NCI-H2029 (cell line): ENCODE measurements around the gene DNASE1L1.

Experiments used
- DNase-seq: peaks from one replicate; lab custom pipeline; 2025; lab: John Stamatoyannopoulos, UW

DNASE1L1 gene, protein sequence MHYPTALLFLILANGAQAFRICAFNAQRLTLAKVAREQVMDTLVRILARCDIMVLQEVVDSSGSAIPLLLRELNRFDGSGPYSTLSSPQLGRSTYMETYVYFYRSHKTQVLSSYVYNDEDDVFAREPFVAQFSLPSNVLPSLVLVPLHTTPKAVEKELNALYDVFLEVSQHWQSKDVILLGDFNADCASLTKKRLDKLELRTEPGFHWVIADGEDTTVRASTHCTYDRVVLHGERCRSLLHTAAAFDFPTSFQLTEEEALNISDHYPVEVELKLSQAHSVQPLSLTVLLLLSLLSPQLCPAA

DNA sequence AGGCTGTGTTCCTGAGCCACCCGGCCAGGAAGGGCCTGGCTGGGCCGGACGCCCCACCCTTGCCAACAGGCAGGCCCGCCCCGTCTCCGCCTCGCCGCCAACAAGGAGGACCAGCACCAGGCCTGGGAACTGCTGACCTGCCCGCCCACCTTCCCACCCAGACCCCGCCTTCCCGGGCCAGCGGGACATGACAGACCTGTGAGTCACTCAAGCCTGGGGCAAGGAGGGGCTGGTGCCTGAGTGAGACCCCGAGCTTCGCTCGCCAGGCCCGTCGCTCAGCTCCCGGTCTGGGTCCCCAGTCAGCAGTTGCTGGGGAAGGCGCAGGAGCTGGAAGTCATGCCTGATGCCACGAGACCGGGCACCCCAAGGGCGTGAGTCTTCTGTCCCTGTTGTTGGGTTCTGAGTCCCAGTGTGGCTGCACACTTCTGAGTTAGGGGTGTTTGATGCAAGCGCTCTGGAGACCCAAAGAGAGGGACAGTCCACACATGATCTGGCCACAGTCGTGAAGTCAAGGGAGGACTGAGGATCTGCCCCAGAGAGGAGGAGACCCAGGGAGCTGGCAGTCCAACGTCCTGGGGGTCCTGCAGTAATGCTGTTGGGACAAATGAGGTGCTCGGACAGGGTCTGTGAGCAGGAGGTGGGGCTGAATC, at the start of gene DNASE1L1:
DNASE1L1 (minus strand) TSS at position 33 of the 650 bp plus-strand sequence. CDS start 3,686 bp downstream, outside the sequence.
- no peak for DNase-seq

DNA sequence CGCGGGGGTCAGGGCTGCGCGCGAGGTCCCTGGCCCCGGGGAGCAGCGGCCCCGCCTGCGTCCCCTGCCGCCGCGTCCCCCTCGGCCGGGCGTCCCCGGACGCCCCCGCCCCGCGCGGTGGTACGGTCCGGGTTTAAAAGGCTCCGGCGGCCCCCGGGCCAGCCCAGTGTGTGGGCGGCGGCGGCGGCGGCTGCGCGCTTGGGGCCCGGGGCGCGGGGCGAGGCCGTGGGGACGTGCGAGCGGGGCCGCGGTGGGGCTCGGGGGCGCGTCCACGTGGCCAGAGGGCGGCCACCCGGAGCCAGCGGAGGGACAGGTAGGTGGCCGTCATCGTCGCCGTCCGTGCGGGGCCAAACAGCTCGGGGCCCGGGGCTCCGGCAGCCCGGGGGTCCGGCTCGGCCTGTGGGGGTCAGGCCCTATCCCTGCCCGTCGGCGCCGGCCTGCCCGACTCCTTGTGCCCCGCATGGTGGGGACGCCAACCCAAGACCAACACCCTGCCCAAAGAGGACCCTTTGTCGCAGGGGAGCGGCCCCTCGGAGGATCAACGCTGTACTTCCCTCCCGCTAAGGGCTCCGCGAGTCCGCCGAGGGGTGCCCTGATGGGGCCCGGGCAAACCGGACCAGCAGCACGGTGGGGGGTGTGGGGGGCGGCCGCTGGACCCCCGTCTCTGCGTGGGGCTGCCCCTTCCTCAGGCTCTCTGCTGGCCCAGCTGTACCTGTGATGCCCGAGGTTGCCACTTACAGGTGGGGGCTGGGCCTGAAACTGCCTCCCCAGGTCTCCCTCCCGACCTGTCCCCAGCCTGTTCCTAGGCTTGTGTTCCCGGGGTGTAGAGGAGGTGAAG, 49.3 kb upstream of the DNASE1L1 start, which contains the start of gene PLXNA3:
PLXNA3 (plus strand) TSS at position 166 of the 838 bp plus-strand sequence. CDS start 1,903 bp downstream, outside the sequence.
- DNase-seq: no peak

DNA sequence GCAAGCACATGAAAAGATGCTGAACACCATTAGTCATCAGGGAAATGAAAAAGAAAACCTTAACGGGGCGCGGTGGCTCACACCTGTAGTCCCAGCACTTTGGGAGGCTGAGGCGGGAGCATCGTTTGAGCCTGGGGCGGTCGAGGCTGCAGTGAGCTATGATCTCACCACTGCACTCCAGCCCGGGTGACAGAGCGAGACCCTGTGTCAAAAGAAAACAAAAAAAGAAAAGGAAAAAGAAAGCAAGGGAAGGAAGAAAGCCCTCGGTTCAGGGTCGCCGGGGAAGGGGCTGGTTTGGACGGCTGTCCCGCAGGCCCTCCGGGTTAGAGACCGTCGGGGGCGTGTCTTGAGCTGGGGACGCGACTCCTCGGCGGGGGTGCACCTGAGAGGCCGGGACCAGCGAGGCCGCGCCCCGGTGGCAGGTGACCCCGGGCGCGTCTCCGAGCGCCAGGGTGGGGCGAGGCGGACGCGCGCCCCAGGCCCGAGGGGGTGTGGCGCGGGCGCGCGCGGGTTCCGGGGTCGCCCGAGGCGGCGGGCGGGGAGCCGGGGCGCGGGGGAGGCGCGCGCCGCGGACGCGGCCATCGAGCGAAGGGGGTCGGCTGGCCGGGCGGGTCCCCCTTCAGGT, 48.5 kb upstream of the DNASE1L1 start:
- DNase-seq: peak; percentile 17

DNA sequence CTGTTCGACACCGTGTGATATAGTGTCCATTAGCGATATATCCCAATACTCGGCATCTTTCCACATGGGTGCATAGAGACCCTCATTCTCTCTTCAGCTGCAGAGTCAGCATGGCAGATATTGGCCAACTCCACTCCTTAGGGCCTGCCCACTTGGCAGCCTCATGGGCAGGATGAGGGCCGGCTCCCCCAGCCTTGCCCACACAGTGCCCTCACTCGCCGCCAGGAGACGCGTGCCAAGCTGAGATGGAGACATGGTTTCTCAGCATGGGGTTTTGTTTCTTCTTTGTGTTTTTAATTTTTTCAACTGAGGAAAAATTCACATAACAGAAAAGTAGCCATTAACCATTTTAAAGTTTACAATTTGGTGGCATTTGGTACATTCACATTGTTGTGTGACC, 43.8 kb upstream of the DNASE1L1 start:
- DNase-seq: no peak

DNA sequence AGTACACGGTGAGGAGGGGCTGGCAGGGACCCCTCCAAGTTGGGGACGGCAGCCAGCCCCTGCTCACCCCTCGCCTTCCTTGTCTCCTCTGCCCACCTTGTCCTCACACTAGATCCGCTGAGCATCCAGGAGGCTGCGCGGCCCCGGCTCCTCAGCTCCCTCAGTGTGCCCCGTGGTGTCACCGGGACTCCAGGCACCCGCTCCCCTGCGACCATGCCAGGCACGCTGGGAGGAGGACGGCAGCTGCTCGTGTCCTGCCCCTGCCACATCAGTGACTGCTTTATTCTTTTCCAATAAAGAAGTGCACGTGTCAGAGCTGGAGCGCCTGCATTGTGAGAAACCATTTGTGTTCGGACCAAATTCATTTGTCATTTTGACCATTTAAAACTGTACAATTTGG, 41.3 kb upstream of the DNASE1L1 start:
- no peak for DNase-seq

DNA sequence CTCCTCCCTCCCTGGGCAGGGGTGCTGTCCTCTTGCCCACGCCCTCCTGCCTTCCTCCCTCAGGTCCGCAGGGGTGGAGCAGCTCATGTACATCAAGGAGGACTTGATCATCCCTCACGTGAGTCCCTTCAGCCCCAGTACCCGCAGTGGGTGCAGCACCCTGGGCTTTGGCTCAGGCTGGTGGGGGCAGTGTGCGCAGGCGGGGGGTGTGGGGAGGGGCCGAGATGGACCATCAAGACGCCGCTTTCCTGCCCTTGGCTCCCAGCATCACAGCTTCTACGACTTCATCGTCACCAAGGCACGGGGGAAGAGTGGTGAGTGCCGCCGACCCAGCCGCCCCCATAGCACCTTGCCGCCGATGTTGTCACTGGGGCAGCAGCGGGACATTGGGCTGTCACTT, 40.6 kb upstream of the DNASE1L1 start:
- no peak for DNase-seq

DNA sequence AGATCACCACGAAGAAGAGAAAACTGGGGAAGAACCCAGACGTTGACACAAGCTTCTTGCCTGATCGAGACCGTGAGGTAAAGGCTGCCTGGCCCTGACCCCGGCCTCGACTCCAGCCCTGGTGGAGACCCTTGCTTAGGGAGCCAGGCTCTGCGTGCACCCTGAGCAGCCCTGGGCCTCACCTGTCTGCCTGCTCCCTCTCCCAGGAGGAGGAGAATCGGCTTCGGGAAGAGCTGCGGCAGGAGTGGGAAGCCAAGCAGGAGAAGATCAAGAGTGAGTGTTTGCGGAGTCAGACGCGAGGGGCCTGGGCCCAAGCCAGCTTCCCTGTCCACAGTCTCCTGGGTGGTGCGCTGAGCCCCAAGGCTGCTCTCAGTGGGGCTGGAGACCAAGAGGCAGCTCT, 39.4 kb upstream of the DNASE1L1 start:
- DNase-seq: no peak

DNA sequence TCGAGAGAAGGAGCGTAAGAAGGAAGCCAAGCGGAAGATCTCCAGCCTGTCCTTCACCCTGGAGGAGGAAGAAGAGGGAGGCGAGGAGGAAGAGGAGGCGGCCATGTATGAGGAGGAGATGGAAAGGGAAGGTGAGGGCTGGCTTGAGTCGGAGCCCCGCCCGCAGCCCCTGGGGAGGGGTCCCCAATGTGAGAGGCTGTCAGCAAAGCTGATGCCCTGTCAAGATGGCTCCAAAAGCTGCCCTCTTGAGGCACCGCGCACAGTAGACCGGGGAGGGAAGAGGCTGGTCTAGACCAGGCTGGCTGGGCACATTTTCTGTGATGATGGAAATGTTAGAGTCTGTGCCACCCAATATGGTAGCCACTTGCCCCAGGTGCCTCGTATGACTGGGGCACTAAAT, 37.4 kb upstream of the DNASE1L1 start:
- no peak for DNase-seq

DNA sequence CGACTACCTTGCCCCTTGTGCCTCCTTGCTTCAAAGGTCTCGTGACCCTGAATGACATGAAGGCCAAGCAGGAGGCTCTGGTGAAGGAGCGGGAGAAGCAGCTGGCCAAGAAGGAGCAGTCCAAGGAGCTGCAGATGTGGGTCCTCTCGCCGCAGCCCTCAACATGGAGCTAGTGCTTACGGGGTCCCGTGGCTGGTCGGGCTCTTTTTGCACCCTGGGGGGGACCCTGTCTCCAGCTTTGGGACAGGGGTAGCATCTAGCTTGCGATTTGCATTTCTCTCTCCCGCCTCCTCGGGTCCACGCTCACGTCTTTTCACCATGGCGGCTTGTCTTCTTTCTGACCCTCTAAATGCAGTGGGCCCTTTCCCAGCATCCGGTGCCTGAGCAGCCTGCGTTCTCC, 36.7 kb upstream of the DNASE1L1 start:
- DNase-seq: no peak

DNA sequence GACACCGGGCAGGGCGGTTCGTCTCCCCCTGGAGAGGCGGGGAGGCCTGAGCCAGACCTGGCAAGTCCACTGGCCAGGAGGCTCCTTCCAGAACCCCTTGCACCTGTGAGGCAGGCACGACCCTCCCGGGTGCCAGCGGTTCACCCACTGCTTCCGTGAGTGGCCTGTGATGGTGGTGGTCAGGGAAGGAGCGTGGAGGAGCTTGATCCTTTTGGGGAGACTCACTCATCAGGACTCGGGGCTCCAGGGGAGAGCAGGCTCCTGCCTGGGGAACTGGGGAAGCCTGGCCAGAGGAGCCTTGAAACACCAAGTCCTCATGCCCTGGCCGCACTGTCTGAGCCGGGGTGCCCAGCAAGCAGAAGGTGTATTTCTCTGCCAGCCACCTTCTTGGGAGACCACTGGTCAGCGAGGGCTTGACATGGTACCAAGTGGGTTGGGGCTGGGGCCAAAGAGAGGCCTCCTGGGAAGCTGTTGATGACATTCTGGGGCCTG, 35.7 kb upstream of the DNASE1L1 start:
- DNase-seq: no peak

DNA sequence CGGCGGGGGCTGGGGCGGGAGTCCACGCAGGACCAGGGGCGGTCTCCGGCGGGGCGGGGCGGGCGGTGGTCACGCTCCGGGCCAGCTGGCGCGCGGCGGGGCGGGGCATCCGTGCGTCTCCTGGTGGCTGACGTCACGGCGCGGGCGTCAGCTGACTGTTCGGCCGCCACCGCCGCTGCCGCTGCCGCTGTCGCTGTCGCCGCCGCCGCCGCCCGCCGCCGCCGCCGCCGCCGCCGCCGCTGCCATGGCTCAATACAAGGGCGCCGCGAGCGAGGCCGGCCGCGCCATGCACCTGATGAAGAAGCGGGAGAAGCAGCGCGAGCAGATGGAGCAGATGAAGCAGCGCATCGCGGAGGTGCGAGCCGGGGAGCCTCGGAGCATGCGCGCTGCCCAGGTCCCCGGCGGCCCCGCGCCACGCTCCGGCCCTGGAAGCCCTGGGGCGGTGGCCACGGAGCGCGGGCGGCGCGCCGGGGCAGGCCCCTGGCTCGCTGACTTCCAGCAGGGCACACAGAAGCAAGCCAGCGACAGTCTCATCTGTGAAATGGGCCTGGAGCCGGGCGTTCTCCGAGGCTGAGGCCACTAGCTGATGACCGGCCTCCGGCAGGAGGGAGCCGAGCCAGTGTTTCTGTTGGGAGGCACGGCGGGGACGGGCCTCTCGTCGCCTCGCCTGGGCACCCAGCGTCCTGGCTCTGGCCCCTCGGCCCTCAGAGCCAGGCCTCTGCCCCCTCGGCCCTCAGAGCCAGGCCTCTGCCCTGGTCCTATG, 35.1 kb upstream of the DNASE1L1 start, which contains the start of gene FAM50A:
FAM50A (plus strand) TSS at position 150 of the 763 bp plus-strand sequence; CDS start at position 245, 95 bp downstream.
- peak; percentile 36 for DNase-seq

DNA sequence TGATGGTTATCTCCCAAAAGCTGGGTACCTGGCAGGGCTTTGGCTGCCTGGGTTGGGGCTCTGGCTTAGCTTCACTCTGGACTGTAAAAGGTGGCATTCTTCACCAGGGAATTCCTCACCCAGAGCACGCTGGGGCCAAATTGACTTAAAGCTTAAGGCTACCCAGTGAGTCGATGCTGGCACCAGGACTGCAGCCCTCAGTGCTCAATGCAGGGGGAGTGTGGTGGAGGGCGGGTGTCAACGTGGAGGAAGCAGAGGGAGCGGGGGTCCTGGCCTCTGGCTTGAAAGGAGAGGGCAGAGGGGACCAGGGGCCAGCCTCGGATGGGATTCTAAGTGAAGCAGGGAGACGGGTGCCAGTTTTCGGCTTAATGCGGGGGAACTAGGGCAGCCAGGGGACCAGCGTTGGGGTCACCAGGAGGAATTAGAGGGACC, 34.4 kb upstream of the DNASE1L1 start:
- no peak for DNase-seq

DNA sequence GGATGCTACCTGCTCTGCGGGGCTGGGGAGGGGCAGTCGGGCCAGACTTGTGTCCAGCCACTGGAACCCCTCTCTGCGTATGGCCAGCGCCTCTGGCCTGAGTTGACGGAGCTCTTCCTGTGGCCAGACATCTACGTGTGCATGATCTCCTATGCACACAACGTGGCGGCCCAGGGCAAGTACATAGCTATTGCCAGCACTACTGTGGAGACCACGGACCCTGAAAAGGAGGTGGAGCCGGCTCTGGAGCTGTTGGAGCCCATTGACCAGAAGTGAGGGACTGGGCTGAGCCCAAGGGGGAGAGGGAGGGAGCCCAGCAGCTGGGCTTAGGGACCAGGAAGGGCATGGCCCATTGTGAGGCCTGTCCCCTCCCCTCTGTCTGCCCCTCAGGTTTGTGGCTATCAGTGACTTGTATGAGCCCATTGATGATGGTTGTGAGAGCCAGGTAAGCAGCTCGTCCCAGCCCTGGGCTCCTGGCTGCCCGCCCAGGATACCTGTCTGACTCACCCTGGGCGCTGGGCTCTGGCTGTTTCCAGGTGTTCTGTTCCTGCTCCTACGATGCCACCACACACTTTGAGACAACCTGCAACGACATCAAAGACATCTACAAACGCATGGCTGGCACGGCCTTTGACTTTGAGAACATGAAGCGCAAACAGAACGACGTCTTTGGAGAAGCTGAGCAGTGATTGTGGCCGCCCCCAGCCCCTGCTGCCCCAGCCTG, 33.1 kb upstream of the DNASE1L1 start:
- no peak for DNase-seq

DNA sequence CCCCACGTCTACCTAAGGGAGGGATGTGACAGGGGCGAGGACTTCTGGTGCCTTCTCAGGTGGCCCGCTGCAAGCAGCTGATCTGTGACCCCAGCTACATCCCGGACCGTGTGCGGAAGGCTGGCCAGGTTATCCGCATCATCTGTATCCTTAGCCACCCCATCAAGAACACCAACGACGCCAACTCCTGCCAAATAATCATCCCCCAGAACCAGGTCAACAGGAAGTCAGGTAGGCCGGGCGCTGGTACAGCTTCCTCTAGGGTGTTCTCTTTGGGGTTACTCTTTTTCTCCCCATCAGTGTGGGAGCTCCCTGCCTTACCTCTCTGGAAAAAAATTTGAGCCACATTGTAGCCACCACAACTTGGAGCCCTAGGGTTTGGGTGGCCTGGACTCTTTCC, 32.5 kb upstream of the DNASE1L1 start:
- no peak for DNase-seq

DNA sequence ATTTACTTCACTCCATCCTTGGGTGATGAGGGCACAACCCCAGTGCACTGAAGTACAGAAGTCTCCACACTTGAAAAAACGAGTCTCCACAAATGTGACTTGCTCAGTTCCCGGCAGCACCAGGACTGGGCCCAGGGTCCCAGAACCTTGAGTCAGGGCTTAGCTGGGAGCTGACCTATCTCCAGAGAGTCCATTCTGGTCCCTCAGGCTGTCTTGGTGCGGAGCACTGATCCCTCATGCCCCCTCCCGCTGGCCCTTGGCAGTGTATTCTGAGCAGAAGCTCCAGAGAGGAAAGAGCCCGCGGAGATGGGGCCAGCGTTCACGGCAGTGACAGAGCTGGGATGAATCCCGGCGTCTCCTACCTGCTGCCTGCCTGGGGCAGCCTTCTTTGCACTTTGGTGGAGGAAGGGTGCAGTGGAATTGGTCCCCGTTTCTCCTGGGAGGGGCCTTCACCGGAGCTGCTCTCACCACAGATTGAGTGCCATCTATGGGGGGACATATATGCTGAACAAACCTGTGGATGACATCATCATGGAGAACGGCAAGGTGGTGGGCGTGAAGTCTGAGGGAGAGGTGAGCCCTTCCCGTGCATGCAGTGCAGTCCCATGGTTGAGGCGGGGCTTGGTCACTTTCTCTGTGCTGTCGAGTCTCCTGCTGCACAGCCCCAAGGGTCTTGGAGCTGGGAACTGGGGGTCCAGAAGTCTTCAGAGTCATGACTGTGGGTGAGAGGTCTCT, 31.7 kb upstream of the DNASE1L1 start:
- no peak for DNase-seq

DNA sequence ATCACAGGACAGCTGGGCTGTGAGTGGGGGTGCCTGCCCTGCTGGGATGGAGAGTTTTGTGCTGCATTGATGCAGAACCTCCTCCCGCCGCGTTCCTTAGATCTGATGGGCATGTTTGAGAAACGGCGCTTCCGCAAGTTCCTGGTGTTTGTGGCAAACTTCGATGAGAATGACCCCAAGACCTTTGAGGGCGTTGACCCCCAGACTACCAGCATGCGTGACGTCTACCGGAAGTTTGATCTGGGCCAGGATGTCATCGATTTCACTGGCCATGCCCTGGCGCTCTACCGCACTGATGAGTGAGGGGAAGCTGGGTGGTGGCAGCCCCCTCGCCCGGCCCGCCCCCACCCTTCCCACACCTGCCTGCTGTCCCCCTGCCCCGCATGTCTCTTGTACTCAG, 30.8 kb upstream of the DNASE1L1 start:
- no peak for DNase-seq

DNA sequence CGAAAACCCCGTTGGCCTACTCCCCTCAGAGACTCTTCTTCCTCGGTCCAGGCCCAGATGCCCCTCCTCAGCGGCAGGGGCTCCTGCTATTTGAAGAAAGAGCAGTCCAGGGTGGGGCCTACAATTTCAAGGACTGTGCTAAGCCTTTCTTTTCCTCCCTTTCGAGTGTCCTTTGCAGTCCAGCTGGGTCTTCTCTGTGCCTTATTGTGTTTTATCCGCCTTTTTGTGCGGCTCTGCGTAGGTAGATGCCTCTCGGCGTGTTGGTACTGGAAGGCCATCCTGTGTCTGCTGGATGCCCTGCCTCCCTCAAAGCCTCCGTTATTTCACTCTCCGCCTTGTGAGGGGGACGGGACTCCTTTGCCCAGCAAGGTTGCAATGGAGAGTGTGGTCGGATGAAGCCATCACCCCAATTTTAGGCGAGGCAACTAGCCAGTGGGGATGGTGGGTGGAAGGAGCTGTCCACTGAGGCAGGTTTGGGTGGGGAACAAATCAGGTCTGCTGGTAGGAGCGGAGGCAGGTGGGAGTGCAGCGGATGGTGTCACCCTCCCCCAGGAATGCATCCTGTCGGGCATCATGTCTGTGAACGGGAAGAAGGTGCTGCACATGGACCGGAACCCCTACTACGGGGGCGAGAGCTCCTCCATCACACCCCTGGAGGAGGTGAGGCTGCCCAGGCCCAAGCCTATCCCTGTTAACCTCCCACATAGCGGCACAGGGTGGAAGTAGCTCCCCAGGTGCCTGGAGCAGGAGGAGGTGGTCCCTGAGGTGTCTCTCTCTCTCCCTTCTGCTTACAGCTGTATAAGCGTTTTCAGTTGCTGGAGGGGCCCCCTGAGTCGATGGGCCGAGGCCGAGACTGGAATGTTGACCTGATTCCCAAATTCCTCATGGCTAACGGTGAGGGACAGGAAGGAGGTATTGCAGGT, 29.2 kb upstream of the DNASE1L1 start:
- DNase-seq: no peak

DNA sequence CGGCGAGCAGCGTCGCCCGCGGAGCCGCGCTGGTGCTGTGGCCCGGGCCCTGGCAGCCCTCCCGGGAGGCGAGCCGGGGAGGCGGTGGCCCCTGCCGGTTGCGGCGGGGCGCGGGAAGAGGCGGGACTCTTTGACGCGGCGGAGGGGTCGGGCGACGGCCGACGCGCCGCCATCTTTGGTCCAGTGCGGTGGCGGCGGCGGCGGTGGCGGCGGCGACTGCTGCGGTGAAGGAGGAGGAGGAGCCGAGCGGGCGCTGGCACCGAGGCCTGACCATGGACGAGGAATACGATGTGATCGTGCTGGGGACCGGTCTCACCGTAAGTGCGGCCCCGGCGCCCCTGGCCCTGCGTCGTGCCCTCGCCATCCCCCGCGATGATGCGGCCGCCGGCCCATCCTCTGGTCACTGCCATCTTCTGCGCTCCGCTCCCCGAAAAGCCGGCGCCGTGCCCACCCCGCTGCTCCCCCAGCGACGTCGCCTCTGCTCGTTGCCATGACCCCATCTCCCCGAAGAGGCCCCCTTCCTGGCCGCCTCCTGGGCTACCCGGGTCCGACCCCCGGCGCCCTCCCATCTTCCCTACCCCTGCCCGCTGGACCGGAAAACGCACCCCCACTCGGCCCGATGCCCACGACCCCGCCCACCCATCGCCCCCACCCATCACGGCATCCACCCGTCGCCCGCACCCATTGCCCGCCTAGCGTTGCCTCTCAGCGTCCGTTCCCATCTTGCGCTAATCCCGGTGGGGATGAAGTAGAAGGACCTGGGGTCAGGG, 28.1 kb upstream of the DNASE1L1 start, which contains the start of gene GDI1:
GDI1 (plus strand) TSS at position 172 of the 770 bp plus-strand sequence; CDS start at position 273, 101 bp downstream.
- DNase-seq: peak; percentile 43
